DND-41 (cell line): ENCODE results near the gene KCP.

Experiments
- ATAC-seq: fragments of 200-7000 bp; cut with Tn5 transposase; 3 replicates; pipeline ENCODE4 v1.9.1; 2021; ENCODE audit warnings: low read depth; ENCODE audit not compliant: insufficient read depth
- DNase-seq: peaks from one replicate; pipeline ENCODE4 v3.0.0-alpha.2; 2020
- H2AFZ ChIP-seq: 2 replicates; pipeline ENCODE4 v1.6.0; 2012; ENCODE audit warnings: low read depth, low read length
- H3K27ac ChIP-seq: 2 replicates; pipeline ENCODE4 v1.5.1; 2012; ENCODE audit warnings: low read length, inconsistent platforms
- H3K27me3 ChIP-seq: fragments of 200-600 bp; sonication (generic); 2 replicates; pipeline ENCODE4 v1.6.0; 2012; ENCODE audit warnings: low read length, mild to moderate bottlenecking, inconsistent platforms; ENCODE audit not compliant: insufficient read depth, poor library complexity
- H3K36me3 ChIP-seq: 2 replicates; pipeline ENCODE4 v1.5.1; 2012; ENCODE audit warnings: low read length, inconsistent platforms; ENCODE audit not compliant: insufficient read depth
- H3K4me1 ChIP-seq: 2 replicates; pipeline ENCODE4 v1.5.1; 2012; ENCODE audit warnings: mild to moderate bottlenecking, low read length; ENCODE audit not compliant: insufficient read depth
- H3K4me2 ChIP-seq: 2 replicates; pipeline ENCODE4 v1.6.0; 2012; ENCODE audit warnings: mild to moderate bottlenecking, moderate library complexity, low read length, inconsistent platforms; ENCODE audit not compliant: insufficient read depth
- H3K4me3 ChIP-seq, 2 experiments: fragments of 200-600 bp in 1 of 2; shearing (Covaris generic) in 1 of 2; 2 replicates each; pipeline ENCODE4 v1.5.1; 2012 to 2016; ENCODE audit warnings: inconsistent platforms in 2 of 2, low read length in 2 of 2, mild to moderate bottlenecking in 2 of 2, low read depth in 1 of 2, moderate library complexity in 1 of 2
- H3K79me2 ChIP-seq: 2 replicates; pipeline ENCODE4 v1.6.0; 2012; ENCODE audit warnings: low read length, inconsistent platforms; ENCODE audit not compliant: insufficient read depth
- H3K9ac ChIP-seq: 2 replicates; pipeline ENCODE4 v1.6.0; 2012; ENCODE audit warnings: low read depth, mild to moderate bottlenecking, inconsistent platforms, low read length, moderate library complexity
- H3K9me3 ChIP-seq: 2 replicates; pipeline ENCODE4 v1.5.1; 2012; ENCODE audit warnings: low read length, moderate library complexity, mild to moderate bottlenecking, inconsistent platforms; ENCODE audit not compliant: insufficient read depth, severe bottlenecking
- H4K20me1 ChIP-seq: 2 replicates; pipeline ENCODE4 v1.6.0; 2012; ENCODE audit warnings: low read length; ENCODE audit not compliant: insufficient read depth
- CTCF ChIP-seq: IDR thresholded peaks from 2 replicates; pipeline ENCODE4 v1.5.1; 2012; ENCODE audit warnings: borderline replicate concordance, low read length, moderate library complexity, mild to moderate bottlenecking; ENCODE audit not compliant: poor library complexity, severe bottlenecking; ENCODE audit errors: extremely low read depth
- EZH2 ChIP-seq: IDR thresholded peaks from 3 replicates; pipeline ENCODE4 v1.6.1; 2012; ENCODE audit warnings: borderline replicate concordance, low read depth, mild to moderate bottlenecking, moderate library complexity, low read length, inconsistent platforms; ENCODE audit not compliant: severe bottlenecking

KCP gene

DNA sequence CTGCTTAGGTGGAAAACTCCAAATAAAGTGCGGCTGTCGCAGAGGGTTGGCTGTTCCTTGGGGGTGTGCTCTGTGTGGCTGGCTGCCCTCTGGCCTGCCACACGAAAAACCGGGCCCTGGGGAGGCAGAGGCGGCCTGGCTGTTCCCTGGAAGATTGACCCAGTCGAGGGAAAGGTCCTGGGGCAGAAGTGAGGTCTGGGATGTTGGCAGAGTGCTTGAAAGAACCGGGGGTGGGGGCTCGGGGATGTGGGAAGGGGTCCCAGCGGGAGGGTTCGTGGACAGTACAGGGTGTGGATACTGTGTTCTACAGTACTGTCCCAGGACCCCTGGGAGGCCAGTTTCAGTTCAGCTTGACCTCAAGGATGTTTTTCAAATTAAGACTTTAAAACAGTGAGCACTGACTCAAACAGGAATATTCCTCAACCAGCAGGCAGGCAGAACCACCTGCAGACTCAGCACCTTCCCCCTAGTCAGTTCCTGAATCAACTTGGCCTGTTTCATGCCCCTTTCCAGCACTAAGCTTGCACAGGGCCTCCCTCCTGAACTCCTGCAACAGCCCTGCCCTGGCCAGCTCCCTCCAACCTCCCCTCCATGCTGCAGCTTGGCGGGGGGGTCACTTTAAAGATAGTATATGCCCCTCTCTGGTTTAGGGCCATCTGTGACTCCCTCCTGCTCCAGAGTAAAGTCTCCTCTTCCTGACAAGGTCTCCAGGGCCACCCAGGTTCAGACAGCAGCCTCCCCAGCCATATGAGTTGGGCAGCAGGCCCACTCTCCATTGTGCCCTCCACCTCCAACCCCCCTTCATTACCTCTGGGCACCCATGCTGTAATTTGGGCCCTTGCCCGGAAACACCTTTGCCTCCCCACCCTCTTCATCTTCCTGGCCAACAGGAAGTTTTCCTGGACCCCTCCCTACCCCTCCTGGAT, 51.0 kb downstream of the KCP start:
- Histone ChIP-seq H3K27ac (no peak overlapping the region), H3K4me1 (peaks cover 18% of the 10 kb centered on the region), H3K27me3 (no peaks in the 10 kb centered on the region), H3K4me3 (no peak overlapping the region), H3K9me3 (no peaks in the 10 kb centered on the region), H3K9ac (no peak overlapping the region), H4K20me1 (peaks cover 4% of the 10 kb centered on the region; the same call in 1 of the 2 replicates), H2AFZ (no peak overlapping the region), H3K4me2 (no peak overlapping the region), H3K79me2 (peaks cover 18% of the 10 kb centered on the region), H3K36me3 (peaks cover 3% of the 10 kb centered on the region; the same call in 1 of the 2 replicates)
- ATAC-seq, result no peak
- no peak for TF ChIP-seq EZH2
- TF ChIP-seq CTCF, result no peak
- DNase-seq, result no peak

DNA sequence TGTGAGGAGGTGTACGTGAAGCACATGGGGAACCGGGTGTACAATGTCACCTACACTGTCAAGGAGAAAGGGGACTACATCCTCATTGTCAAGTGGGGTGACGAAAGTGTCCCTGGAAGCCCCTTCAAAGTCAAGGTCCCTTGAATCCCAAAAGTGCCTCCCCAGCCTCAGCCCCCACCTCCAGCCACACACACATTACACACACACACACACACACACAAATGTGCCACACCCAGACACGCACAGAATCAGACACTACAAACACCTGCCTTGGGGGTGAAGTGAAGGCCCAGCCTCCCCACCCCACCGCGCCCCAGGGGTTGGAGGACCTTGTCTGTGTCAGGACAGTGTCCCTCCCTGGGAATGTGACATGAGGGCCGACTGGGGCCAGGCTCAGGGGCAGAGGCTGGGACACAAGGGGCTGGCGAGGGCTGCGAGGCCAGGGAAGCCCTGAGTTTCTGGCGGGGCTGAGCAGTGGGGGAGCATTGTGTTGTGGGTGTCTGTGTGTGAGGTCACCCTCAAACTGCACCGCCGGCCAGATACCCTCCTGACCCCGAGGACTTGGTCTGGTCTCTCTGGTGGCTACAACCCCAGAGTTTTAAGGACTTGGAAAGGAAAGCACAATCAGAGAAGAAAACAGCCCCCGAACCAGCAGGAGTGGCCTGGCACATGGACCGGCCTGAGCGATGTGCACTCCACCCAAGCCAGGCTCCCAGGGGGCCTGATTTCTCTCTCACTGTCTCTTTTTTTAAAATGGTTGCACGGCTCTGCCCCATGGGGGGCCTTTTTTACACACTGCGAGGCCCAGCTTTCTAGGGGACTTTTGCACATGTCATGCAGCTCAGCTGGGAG, 51.9 kb downstream of the KCP start:
- H3K9ac ChIP-seq, result no peak overlapping the region
- H3K4me1 ChIP-seq, result peaks cover 10% of the 10 kb centered on the region
- H2AFZ ChIP-seq, result no peak overlapping the region
- TF ChIP-seq CTCF (no peak), EZH2 (no peak)
- H4K20me1 ChIP-seq, result 0 out of 2 replicates have a peak, but pooled peaks cover under 1% of the 10 kb centered on the region
- H3K36me3 ChIP-seq, result peaks cover 3% of the 10 kb centered on the region; the same call in 1 of the 2 replicates
- DNase-seq, result no peak
- no peak overlapping the region for H3K27ac ChIP-seq
- H3K79me2 ChIP-seq, result peaks cover 9% of the 10 kb centered on the region
- no peak overlapping the region for H3K4me3 ChIP-seq
- ATAC-seq, result no peak
- H3K9me3 ChIP-seq, result no peaks in the 10 kb centered on the region
- no peak overlapping the region for H3K4me2 ChIP-seq
- H3K27me3 ChIP-seq, result no peaks in the 10 kb centered on the region

DNA sequence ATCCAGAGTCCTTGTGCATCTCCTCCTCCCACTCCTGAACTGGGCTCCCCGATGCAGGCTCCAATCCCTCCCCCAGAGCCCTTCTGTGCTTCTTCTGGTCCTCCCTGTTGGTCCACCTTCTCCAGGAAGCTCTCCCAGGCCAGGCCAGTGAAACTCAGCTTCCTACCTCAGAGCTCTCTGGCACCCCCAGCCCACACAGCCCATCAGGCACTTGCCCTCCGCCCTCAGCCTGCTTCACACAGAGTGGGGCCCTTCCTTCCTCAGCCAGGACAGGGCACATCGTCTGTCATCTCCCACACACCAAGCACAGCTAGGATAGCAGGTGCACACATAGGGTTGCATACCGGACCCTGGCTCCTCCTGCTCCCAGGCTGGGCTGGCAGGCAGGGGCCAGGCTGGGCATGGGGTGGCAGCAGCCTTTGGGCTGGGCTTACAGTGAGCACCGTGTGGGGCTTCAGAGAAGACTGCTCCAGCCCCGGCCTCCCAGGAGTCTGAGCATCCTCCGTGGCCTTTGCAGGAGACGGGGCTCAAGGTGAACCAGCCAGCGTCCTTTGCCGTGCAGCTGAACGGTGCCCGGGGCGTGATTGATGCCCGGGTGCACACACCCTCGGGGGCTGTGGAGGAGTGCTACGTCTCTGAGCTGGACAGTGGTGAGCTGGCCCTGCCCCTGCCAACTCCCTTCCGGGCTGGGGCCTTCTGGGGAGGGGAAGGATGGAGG, 54.3 kb downstream of the KCP start:
- no peaks in the 10 kb centered on the region for H3K4me1 ChIP-seq

More for the DNA sequence above, 54.3 kb downstream of the KCP start:
- H3K27ac ChIP-seq, result no peak overlapping the region
- no peak for ATAC-seq
- no peaks in the 10 kb centered on the region for H3K27me3 ChIP-seq
- no peaks in the 10 kb centered on the region for H3K36me3 ChIP-seq
- H3K9ac ChIP-seq, result no peak overlapping the region
- no peak overlapping the region for H3K4me2 ChIP-seq
- H3K79me2 ChIP-seq, result no peaks in the 10 kb centered on the region
- H4K20me1 ChIP-seq, result no peaks in the 10 kb centered on the region
- TF ChIP-seq CTCF, result no peak
- no peak for TF ChIP-seq EZH2
- no peak overlapping the region for H2AFZ ChIP-seq
- DNase-seq, result no peak
- no peak overlapping the region for H3K4me3 ChIP-seq
- no peaks in the 10 kb centered on the region for H3K9me3 ChIP-seq
